Prostate gland (tissue), 2 donors: ENCODE measurements around the gene CNST. TPM values are rescaled to one million over a fixed set of nuclear protein-coding genes. Genes with fewer than 3 reads are reported as not detected.
A peak's percentile ranks its signal among the peaks of the same experiment; 100 is the strongest.

Experiments
- DNase-seq: peaks from one replicate; pipeline ENCODE4 v3.0.0-alpha.2; 2019; ENCODE audit warnings: low spot score
- H3K27ac ChIP-seq, 2 donors: fragments of 200-600 bp; sonication (generic); 2 replicates each; pipeline ENCODE4 v1.5.1; 2017 to 2019
- H3K27me3 ChIP-seq: fragments of 200-600 bp; sonication (generic); replicated peaks from 2 replicates; pipeline ENCODE4 v1.5.1; 2019; ENCODE audit not compliant: insufficient read depth
- H3K36me3 ChIP-seq, 2 donors: fragments of 200-600 bp; sonication (generic); 1 replicate in 1 of 2; 2 replicates in 1 of 2; pipeline versions ENCODE4 v1.5.1 to v1.8.1; 2017 to 2019
- H3K4me1 ChIP-seq: fragments of 200-600 bp; sonication (generic); replicated peaks from 2 replicates; pipeline ENCODE4 v1.5.1; 2019
- H3K4me3 ChIP-seq, 2 donors: fragments of 200-600 bp; sonication (generic); 2 replicates each; pipeline ENCODE4 v1.5.1; 2017 to 2019
- H3K9me3 ChIP-seq: fragments of 200-600 bp; sonication (generic); 2 replicates; pipeline ENCODE4 v1.5.1; 2017
- CTCF ChIP-seq, 4 experiments: fragments of 200-600 bp in 2 of 4; fragments of 450-650 bp in 2 of 4; sonication (generic) in 2 of 4; IDR thresholded peaks; 1 replicate in 3 of 4; 2 replicates in 1 of 4; pipeline ENCODE4 v1.5.1; 2016 to 2019; ENCODE audit warnings: antibody characterized with exemption in 4 of 4, mild to moderate bottlenecking in 2 of 4, moderate library complexity in 2 of 4
- POLR2A ChIP-seq: fragments of 450-650 bp; IDR thresholded peaks from one replicate; pipeline ENCODE4 v1.6.1; 2016; ENCODE audit warnings: antibody characterized with exemption, mild to moderate bottlenecking
- POLR2AphosphoS5 ChIP-seq: sonication (generic); formaldehyde crosslinking; IDR thresholded peaks from one replicate; pipeline ENCODE4 v1.6.1; 2017; ENCODE audit warnings: antibody characterized with exemption
- WGBS: methylation state at CpG from one replicate; pipeline ENCODE4 v1.1.5; 2018; 5-methylcytosine and 5-hydroxymethylcytosine counted together
- intact Hi-C: fragments of 100-400 bp; cut with DNase I; formaldehyde crosslinking; loops from one replicate; pipeline ENCODE4 v1.14.2; 2022
- total RNA-seq, 2 donors: library from RNA; depleted of rRNA; stranded (reverse); fragments of >200 nt; gene quantifications; one replicate each; pipeline ENCODE4 v1.1.0, GENCODE V29; 2016

The CNST gene
- total RNA-seq, 2 donors from 2014 or later: 19.4 to 52.6 TPM

GRCh38 chr1:246537887-246538286 lies 28.4 kb upstream of the CNST start:
- intact Hi-C loops: no loop called here
- H3K9me3 ChIP-seq: no peaks in the 10 kb centered on the region
- peak; percentile 67 for DNase-seq
- H3K4me1 ChIP-seq: no peaks in the 10 kb centered on the region
- peak overlapping the region in 1 of 2 donors; percentile 43 for H3K27ac ChIP-seq
- WGBS: 42% methylated on average over 3 of the region's 3 CpGs
- peak; percentile 81 for TF ChIP-seq POLR2AphosphoS5
- TF ChIP-seq CTCF (IDR thresholded peaks at IDR 0.05): no peak
- H3K4me3 ChIP-seq: no peak overlapping the region
- H3K27me3 ChIP-seq: no peaks in the 10 kb centered on the region
- no peaks in the 10 kb centered on the region for H3K36me3 ChIP-seq

GRCh38 chr1:246540738-246541491 lies 25.3 kb upstream of the CNST start:
- Histone ChIP-seq H3K27ac (no peak overlapping the region), H3K9me3 (no peaks in the 10 kb centered on the region), H3K36me3 (no peaks in the 10 kb centered on the region), H3K4me1 (no peaks in the 10 kb centered on the region), H3K4me3 (no peak overlapping the region), H3K27me3 (no peaks in the 10 kb centered on the region)
- DNase-seq: no peak
- intact Hi-C loops: no loop called here
- TF ChIP-seq CTCF (IDR thresholded peaks at IDR 0.05): no peak
- no peak for TF ChIP-seq POLR2AphosphoS5
- TF ChIP-seq POLR2A: no peak
- WGBS: 90% methylated on average over 7 of the region's 7 CpGs

GRCh38 chr1:246544001-246544400 lies 22.3 kb upstream of the CNST start:
- intact Hi-C loops: no loop called here

GRCh38 chr1:246549665-246550064 lies 16.6 kb upstream of the CNST start:
- Histone ChIP-seq H3K4me3 (no peak overlapping the region), H3K36me3 (no peaks in the 10 kb centered on the region), H3K27me3 (no peaks in the 10 kb centered on the region), H3K4me1 (no peaks in the 10 kb centered on the region), H3K27ac (no peak overlapping the region), H3K9me3 (no peaks in the 10 kb centered on the region)
- DNase-seq: no peak
- intact Hi-C loops: loop anchor here (5.0 kb wide), 1 partner anchor 273 kb away; no protein-coding TSS in a partner anchor
- TF ChIP-seq POLR2AphosphoS5: no peak
- TF ChIP-seq CTCF (IDR thresholded peaks at IDR 0.05): no peak
- no peak for TF ChIP-seq POLR2A
- 61% methylated on average over 4 of the region's 4 CpGs for WGBS

More at GRCh38 chr1:246544001-246544400, 22.3 kb upstream of the CNST start:
- no peak overlapping the region for H3K4me3 ChIP-seq
- WGBS: 87% methylated on average over 1 of the region's 1 CpG
- no peaks in the 10 kb centered on the region for H3K4me1 ChIP-seq
- H3K27me3 ChIP-seq: no peaks in the 10 kb centered on the region
- H3K36me3 ChIP-seq: no peaks in the 10 kb centered on the region
- TF ChIP-seq CTCF (IDR thresholded peaks at IDR 0.05): no peak
- TF ChIP-seq POLR2AphosphoS5: no peak
- TF ChIP-seq POLR2A: no peak
- no peaks in the 10 kb centered on the region for H3K9me3 ChIP-seq
- H3K27ac ChIP-seq: no peak overlapping the region
- DNase-seq: no peak

GRCh38 chr1:246550402-246550801 lies 15.9 kb upstream of the CNST start:
- no peaks in the 10 kb centered on the region for H3K27me3 ChIP-seq
- WGBS: 69% methylated on average over 11 of the region's 11 CpGs
- intact Hi-C loops: loop anchor here (5.0 kb wide), 1 partner anchor 272 kb away; no protein-coding TSS in a partner anchor
- no peak for TF ChIP-seq CTCF (IDR thresholded peaks at IDR 0.05)
- TF ChIP-seq POLR2A: no peak
- no peak for TF ChIP-seq POLR2AphosphoS5
- no peak overlapping the region for H3K27ac ChIP-seq
- no peak for DNase-seq
- no peaks in the 10 kb centered on the region for H3K36me3 ChIP-seq
- H3K9me3 ChIP-seq: no peaks in the 10 kb centered on the region
- no peak overlapping the region for H3K4me3 ChIP-seq
- no peaks in the 10 kb centered on the region for H3K4me1 ChIP-seq
